Measurements from ENCODE around the gene SECISBP2.
"Not testable (repeated sequence)": the region's sequence is repeated elsewhere in the genome, so short reads cannot be mapped to it uniquely, and the experiment has no call there.

Gene SECISBP2

GRCh38 chr9:89295400-89295799 lies 22.9 kb upstream of the SECISBP2 start:
- Mint-ChIP-seq H3K9me3 (peaks cover 0 to 9% of the 10 kb centered on the region in 2 donors), H3K4me1 (no peaks in the 10 kb centered on the region), H3K27ac (no peak overlapping the region), H3K27me3 (peaks cover 0 to 3% of the 10 kb centered on the region in 2 donors), H3K4me3 (no peak overlapping the region), H3K36me3 (peaks cover 3 to 4% of the 10 kb centered on the region in 2 donors)
- DNase-seq (no peak), ATAC-seq (replicated peaks) (no peak)

- not testable (repeated sequence) for H3K27ac Mint-ChIP-seq; H3K36me3 Mint-ChIP-seq; H3K4me3 Mint-ChIP-seq; H3K27me3 Mint-ChIP-seq; DNase-seq; ATAC-seq (replicated peaks); H3K9me3 Mint-ChIP-seq
- H3K4me1 Mint-ChIP-seq, result peaks cover 6 to 13% of the 10 kb centered on the region in 2 donors
Measured at GRCh38 chr9:89301996-89302395, 16.3 kb upstream of the SECISBP2 start.

- DNase-seq (no peak), ATAC-seq (replicated peaks) (no peak)
- Mint-ChIP-seq H3K9me3 (no peaks in the 10 kb centered on the region), H3K4me1 (peaks cover 8 to 13% of the 10 kb centered on the region in 2 donors), H3K27ac (no peak overlapping the region), H3K4me3 (no peak overlapping the region), H3K27me3 (no peaks in the 10 kb centered on the region), H3K36me3 (peaks cover 10 to 14% of the 10 kb centered on the region in 2 donors)
Measured at GRCh38 chr9:89304020-89304833, 14.1 kb upstream of the SECISBP2 start.

GRCh38 chr9:89304834-89305188 lies 13.5 kb upstream of the SECISBP2 start:
- DNase-seq (no peak), ATAC-seq (replicated peaks) (no peak)
- no peak overlapping the region for H3K4me3 Mint-ChIP-seq
- H3K27me3 Mint-ChIP-seq, result no peaks in the 10 kb centered on the region
- peaks cover 8 to 19% of the 10 kb centered on the region in 2 donors for H3K4me1 Mint-ChIP-seq
- H3K27ac Mint-ChIP-seq, result no peak overlapping the region
- no peaks in the 10 kb centered on the region for H3K9me3 Mint-ChIP-seq
- H3K36me3 Mint-ChIP-seq, result peaks cover 14 to 16% of the 10 kb centered on the region in 2 donors

- Mint-ChIP-seq H3K27ac (no peak overlapping the region), H3K36me3 (peaks cover 17 to 18% of the 10 kb centered on the region in 2 donors), H3K9me3 (no peaks in the 10 kb centered on the region), H3K27me3 (no peaks in the 10 kb centered on the region), H3K4me1 (peaks cover 8 to 21% of the 10 kb centered on the region in 2 donors), H3K4me3 (no peak overlapping the region)
- ATAC-seq (replicated peaks), result no peak
- no peak for DNase-seq
Measured at GRCh38 chr9:89305868-89306267, 12.4 kb upstream of the SECISBP2 start.

- Mint-ChIP-seq H3K36me3 (peaks cover 17 to 21% of the 10 kb centered on the region in 2 donors), H3K4me1 (peaks cover 8 to 21% of the 10 kb centered on the region in 2 donors), H3K9me3 (no peaks in the 10 kb centered on the region), H3K27me3 (no peaks in the 10 kb centered on the region), H3K4me3 (peak overlapping the region; percentile 94 to 97), H3K27ac (peak overlapping the region; percentile 100)
- no peak for ATAC-seq (replicated peaks)
- DNase-seq, result no peak
Measured at GRCh38 chr9:89309166-89309565, 9.1 kb upstream of the SECISBP2 start.

GRCh38 chr9:89309608-89310474 lies 8.5 kb upstream of the SECISBP2 start:
- Mint-ChIP-seq H3K9me3 (no peaks in the 10 kb centered on the region), H3K27me3 (no peaks in the 10 kb centered on the region), H3K4me1 (peaks cover 10 to 15% of the 10 kb centered on the region in 2 donors), H3K4me3 (peak overlapping the region; percentile 94 to 97), H3K36me3 (peaks cover 20 to 21% of the 10 kb centered on the region in 2 donors), H3K27ac (peak overlapping the region; percentile 100)
- ATAC-seq (replicated peaks) (no peak), DNase-seq (no peak)

- H3K27ac Mint-ChIP-seq, result peak within 1 kb of the TSS; percentile 100
- H3K27me3 Mint-ChIP-seq, result no peaks in the 10 kb centered on the region
- peak; percentile 100 for DNase-seq
- ATAC-seq (replicated peaks), result peak; percentile 91 to 93
- no peaks in the 10 kb centered on the region for H3K9me3 Mint-ChIP-seq
- H3K36me3 Mint-ChIP-seq, result peaks cover 21 to 25% of the 10 kb centered on the region in 2 donors
- peak within 1 kb of the TSS; percentile 94 to 97 for H3K4me3 Mint-ChIP-seq
- peaks cover 7 to 9% of the 10 kb centered on the region in 2 donors for H3K4me1 Mint-ChIP-seq
Measured at GRCh38 chr9:89310475-89311345, 7.6 kb upstream of the SECISBP2 start, which contains the start of gene CKS2. Gene CKS2 (plus strand): TSS chr9:89311195. CDS start chr9:89311293, 98 bp downstream.

GRCh38 chr9:89311346-89312221 lies 6.7 kb upstream of the SECISBP2 start:
- DNase-seq (no peak), ATAC-seq (replicated peaks) (peak; percentile 3 to 4)
- Mint-ChIP-seq H3K4me1 (peaks cover 7 to 9% of the 10 kb centered on the region in 2 donors), H3K36me3 (peaks cover 22 to 26% of the 10 kb centered on the region in 2 donors), H3K27me3 (no peaks in the 10 kb centered on the region), H3K4me3 (peak overlapping the region; percentile 94 to 97), H3K9me3 (no peaks in the 10 kb centered on the region), H3K27ac (peak overlapping the region; percentile 100)

- Mint-ChIP-seq H3K4me1 (peaks cover 7 to 12% of the 10 kb centered on the region in 2 donors), H3K27me3 (no peaks in the 10 kb centered on the region), H3K27ac (peak overlapping the region; percentile 80), H3K4me3 (peak overlapping the region; percentile 94 to 97), H3K36me3 (peaks cover 21 to 32% of the 10 kb centered on the region in 2 donors), H3K9me3 (no peaks in the 10 kb centered on the region)
- ATAC-seq (replicated peaks), result no peak
- no peak for DNase-seq
Measured at GRCh38 chr9:89312222-89312571, 6.1 kb upstream of the SECISBP2 start.

GRCh38 chr9:89313842-89314241 lies 4.5 kb upstream of the SECISBP2 start:
- Mint-ChIP-seq H3K4me3 (no peak overlapping the region), H3K27me3 (no peaks in the 10 kb centered on the region), H3K36me3 (peaks cover 25 to 33% of the 10 kb centered on the region in 2 donors), H3K9me3 (no peaks in the 10 kb centered on the region), H3K4me1 (peaks cover 11 to 24% of the 10 kb centered on the region in 2 donors), H3K27ac (no peak overlapping the region)
- ATAC-seq (replicated peaks) (no peak), DNase-seq (no peak)

- H3K27me3 Mint-ChIP-seq, result no peaks in the 10 kb centered on the region
- H3K4me1 Mint-ChIP-seq, result peaks cover 15 to 26% of the 10 kb centered on the region in 2 donors
- H3K27ac Mint-ChIP-seq, result no peak overlapping the region
- H3K9me3 Mint-ChIP-seq, result no peaks in the 10 kb centered on the region
- no peak for DNase-seq
- H3K36me3 Mint-ChIP-seq, result peaks cover 28 to 29% of the 10 kb centered on the region in 2 donors
- ATAC-seq (replicated peaks), result no peak
- H3K4me3 Mint-ChIP-seq, result no peak overlapping the region
Measured at GRCh38 chr9:89314955-89315354, 3.3 kb upstream of the SECISBP2 start.

- H3K4me1 Mint-ChIP-seq, result peaks cover 15 to 26% of the 10 kb centered on the region in 2 donors
- no peak overlapping the region for H3K27ac Mint-ChIP-seq
- no peaks in the 10 kb centered on the region for H3K9me3 Mint-ChIP-seq
- no peak overlapping the region for H3K4me3 Mint-ChIP-seq
- H3K27me3 Mint-ChIP-seq, result no peaks in the 10 kb centered on the region
- ATAC-seq (replicated peaks) (no peak), DNase-seq (no peak)
- H3K36me3 Mint-ChIP-seq, result peaks cover 28% of the 10 kb centered on the region in 2 donors
Measured at GRCh38 chr9:89315482-89315881, 2.8 kb upstream of the SECISBP2 start.

Measured in stimulated activated naive B cell treated with anti-CD40 and anti-IgM and Interleukin-4, amounts not matched to agents 10 μg/mL and 1 μg/mL and 100 μg/mL, for 72 hours (primary cell).